Bronchial smooth muscle cell (primary cell): Measurements from ENCODE around the gene B3GALT4. TPM values are rescaled to one million over a fixed set of nuclear protein-coding genes. Genes with fewer than 3 reads are reported as not detected.

ENCODE experiments used
- total RNA-seq: library from RNA; depleted of rRNA; stranded (reverse); fragments of >200 nt; gene quantifications from 2 replicates; pipeline ENCODE4 v1.2.1, GENCODE V29; 2014

The B3GALT4 gene, protein sequence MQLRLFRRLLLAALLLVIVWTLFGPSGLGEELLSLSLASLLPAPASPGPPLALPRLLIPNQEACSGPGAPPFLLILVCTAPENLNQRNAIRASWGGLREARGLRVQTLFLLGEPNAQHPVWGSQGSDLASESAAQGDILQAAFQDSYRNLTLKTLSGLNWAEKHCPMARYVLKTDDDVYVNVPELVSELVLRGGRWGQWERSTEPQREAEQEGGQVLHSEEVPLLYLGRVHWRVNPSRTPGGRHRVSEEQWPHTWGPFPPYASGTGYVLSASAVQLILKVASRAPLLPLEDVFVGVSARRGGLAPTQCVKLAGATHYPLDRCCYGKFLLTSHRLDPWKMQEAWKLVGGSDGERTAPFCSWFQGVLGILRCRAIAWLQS
- total RNA-seq, result 13.6 and 14.6 TPM in 2 replicates

DNA sequence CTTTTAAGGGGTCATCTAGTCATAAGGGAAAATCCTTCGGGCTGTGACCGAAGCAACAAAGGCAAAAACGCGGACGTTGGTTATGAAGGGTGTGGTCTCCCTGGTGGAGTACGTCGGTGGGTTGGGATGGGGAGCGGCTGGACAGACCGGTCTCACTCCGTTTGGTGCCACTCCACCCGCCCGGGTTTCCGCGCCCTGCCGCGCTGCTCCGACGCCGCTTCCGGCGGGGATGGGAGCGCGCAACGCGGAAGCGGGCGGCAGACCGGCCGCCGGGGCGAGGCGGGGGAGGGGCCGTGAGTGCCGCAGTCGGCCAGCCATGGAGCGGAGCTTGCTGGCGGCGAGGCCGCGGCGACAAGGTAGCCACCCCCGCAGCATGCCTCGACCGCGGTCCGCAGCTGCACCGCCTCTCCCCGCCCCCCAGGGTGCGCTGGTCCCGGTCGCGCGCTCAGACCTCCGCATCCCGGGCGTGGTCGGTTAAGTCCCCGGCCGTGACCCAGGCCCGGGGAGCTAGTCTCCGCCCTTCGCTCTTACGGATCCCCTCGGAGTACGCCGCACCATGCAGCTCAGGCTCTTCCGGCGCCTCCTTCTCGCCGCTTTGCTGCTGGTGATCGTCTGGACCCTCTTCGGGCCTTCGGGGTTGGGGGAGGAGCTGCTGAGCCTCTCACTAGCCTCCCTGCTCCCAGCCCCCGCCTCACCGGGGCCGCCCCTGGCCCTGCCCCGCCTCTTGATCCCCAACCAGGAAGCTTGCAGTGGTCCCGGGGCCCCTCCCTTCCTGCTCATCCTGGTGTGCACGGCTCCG is at the start of gene B3GALT4:
Gene B3GALT4 (plus strand): TSS at position 260 of the 799 bp plus-strand sequence. CDS start 297 bp downstream, at position 557.

GRCh38 chr6:33271468-33272274 is 5.3 kb upstream of the B3GALT4 start, which contains the start of the genes RPS18 and VPS52:
Gene RPS18, plus strand, starts transcription at chr6:33272075. Its CDS starts 45 bp downstream, at chr6:33272120.
Gene VPS52, minus strand, starts transcription at chr6:33271876. Its CDS starts 201 bp downstream, at chr6:33271675.

DNA sequence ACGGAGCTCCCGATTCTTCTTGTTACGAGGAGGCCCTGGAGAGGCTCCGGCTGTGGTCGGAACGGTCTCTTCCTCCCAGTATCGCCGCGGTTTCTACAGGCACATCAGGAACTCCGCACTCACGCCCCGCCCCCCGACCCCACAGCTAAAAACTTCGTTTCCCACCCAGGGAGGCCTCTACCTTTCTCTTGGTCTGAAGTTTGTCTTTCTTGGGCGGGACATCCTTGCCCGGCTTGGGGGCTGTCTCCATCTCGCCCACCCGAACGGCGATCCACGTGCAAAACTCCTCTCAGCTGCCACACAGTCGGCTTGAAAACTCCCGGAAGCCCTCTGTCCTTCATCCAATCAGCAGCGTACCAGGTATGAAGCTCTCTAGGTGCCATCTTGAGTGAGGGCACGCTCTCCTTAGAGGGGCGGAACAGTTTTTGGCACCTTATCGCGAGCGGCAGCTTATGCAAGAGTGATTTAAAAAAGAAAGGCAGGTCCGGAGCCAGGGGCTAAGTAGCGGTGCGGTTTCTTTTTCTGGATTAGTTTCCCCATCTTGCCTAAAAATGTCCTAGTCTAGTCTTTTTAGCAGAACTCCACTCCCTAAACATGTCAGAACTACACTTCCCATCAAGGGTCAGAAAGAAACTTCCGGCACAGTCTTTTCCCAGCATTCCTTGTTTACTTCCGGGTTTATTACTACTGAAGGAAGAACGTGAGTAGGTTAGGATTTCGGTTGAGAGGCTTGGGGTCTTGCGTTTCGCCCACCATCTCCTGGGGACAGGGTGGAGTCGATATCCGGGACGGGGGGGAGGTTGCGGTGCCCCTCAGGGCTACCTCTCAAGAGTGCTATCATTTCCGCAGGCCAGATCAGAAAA is 12.2 kb downstream of the B3GALT4 start, which contains the start of the genes PFDN6 and WDR46:
Gene PFDN6 (plus strand): TSS at position 681 of the 863 bp plus-strand sequence. CDS start 256 bp downstream, outside the sequence.
Gene WDR46 (minus strand): TSS at position 319 of the 863 bp plus-strand sequence. CDS start 69 bp downstream, at position 250.

GRCh38 chr6:33298773-33299236 is 21.9 kb downstream of the B3GALT4 start, which contains the start of gene RGL2:
Gene RGL2, minus strand, starts transcription at chr6:33298942. Its CDS starts 332 bp downstream, at chr6:33298610.

GRCh38 chr6:33313709-33314514 is 37.0 kb downstream of the B3GALT4 start, which contains the start of gene TAPBP:
Gene TAPBP, minus strand, starts transcription at chr6:33314078. Its CDS starts 37 bp downstream, at chr6:33314041.

GRCh38 chr6:33317669-33318425 is 40.9 kb downstream of the B3GALT4 start, which contains the start of gene ZBTB22:
Gene ZBTB22, minus strand, starts transcription at chr6:33317744. Its CDS starts 828 bp downstream, at chr6:33316916.

Other genes with a start within 250 kb of the B3GALT4 start
- 2.4 TPM in 1 of 2 replicates, not detected in the other for gene HLA-DPA1, start 203.5 kb upstream of the B3GALT4 start, total RNA-seq
- gene HLA-DPB1, start 201.1 kb upstream of the B3GALT4 start, total RNA-seq, result 3.5 and 10.4 TPM in 2 replicates
- gene COL11A2, start 84.7 kb upstream of the B3GALT4 start, total RNA-seq, result 0.16 and 0.17 TPM in 2 replicates
- gene RXRB, start 76.5 kb upstream of the B3GALT4 start, total RNA-seq, result 25.2 and 26.4 TPM in 2 replicates
- gene SLC39A7, start 76.3 kb upstream of the B3GALT4 start, total RNA-seq, result 121 and 154 TPM in 2 replicates
- 9.5 and 10.9 TPM in 2 replicates for gene HSD17B8, start 72.5 kb upstream of the B3GALT4 start, total RNA-seq
- 45.4 and 50.0 TPM in 2 replicates for gene RING1, start 68.6 kb upstream of the B3GALT4 start, total RNA-seq
- gene VPS52, start 5.2 kb upstream of the B3GALT4 start, total RNA-seq, result 46.5 and 49.3 TPM in 2 replicates
- gene RPS18, start 5.0 kb upstream of the B3GALT4 start, total RNA-seq, result 6,387 and 9,959 TPM in 2 replicates
- gene WDR46, start 12.1 kb downstream of the B3GALT4 start, total RNA-seq, result 71.7 and 97.4 TPM in 2 replicates
- 29.7 and 41.6 TPM in 2 replicates for gene PFDN6, start 12.5 kb downstream of the B3GALT4 start, total RNA-seq
- gene RGL2, start 21.8 kb downstream of the B3GALT4 start, total RNA-seq, result 21.9 and 23.9 TPM in 2 replicates
- 28.6 and 31.1 TPM in 2 replicates for gene TAPBP, start 37.0 kb downstream of the B3GALT4 start, total RNA-seq
- gene ZBTB22, start 40.6 kb downstream of the B3GALT4 start, total RNA-seq, result 21.8 and 34.4 TPM in 2 replicates
- 32.8 and 72.2 TPM in 2 replicates for gene DAXX, start 45.8 kb downstream of the B3GALT4 start, total RNA-seq
- 0.52 and 2.7 TPM in 2 replicates for gene KIFC1, start 114.7 kb downstream of the B3GALT4 start, total RNA-seq
- 21.1 and 21.9 TPM in 2 replicates for gene PHF1, start 133.9 kb downstream of the B3GALT4 start, total RNA-seq
- gene CUTA, start 141.0 kb downstream of the B3GALT4 start, total RNA-seq, result 90.8 and 170 TPM in 2 replicates
- 3.5 and 5.2 TPM in 2 replicates for gene SYNGAP1, start 142.9 kb downstream of the B3GALT4 start, total RNA-seq
- gene ZBTB9, start 177.5 kb downstream of the B3GALT4 start, total RNA-seq, result 3.6 and 4.6 TPM in 2 replicates